Measurements from ENCODE around the gene ATP6AP1. TPM values are rescaled to one million over a fixed set of nuclear protein-coding genes. Genes with fewer than 3 reads are reported as not detected.

Gene ATP6AP1
- total RNA-seq, 2 experiments from 2014 or later: 46.9 to 51.1 TPM

DNA sequence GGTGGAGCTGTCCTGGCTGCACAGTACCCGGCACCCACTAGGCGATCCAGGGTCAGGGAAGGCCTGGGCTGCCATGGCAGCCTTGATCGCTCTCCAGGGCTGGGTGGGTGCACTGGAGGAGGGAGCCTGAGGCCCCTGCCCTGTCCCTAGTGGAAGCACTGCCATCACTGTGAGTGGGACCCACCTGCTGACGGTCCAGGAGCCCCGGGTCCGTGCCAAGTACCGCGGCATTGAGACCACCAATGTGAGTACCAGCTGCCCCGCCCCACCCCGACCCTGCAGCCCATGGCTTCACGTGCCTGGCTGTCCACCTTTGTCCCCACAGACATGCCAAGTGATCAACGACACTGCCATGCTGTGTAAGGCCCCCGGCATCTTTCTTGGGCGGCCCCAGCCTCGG, 38.4 kb downstream of the ATP6AP1 start:
- DNase-seq (no peak), ATAC-seq (ENCODE audit: low read depth) (no peak)
- Mint-ChIP-seq H3K36me3 (no peaks in the 10 kb centered on the region), H3K4me3 (no peak overlapping the region), H3K9me3 (no peaks in the 10 kb centered on the region), H3K27ac (no peak overlapping the region), H3K27me3 (no peaks in the 10 kb centered on the region), H3K4me1 (no peaks in the 10 kb centered on the region)
- POLR2A ChIA-PET: no interaction called here

DNA sequence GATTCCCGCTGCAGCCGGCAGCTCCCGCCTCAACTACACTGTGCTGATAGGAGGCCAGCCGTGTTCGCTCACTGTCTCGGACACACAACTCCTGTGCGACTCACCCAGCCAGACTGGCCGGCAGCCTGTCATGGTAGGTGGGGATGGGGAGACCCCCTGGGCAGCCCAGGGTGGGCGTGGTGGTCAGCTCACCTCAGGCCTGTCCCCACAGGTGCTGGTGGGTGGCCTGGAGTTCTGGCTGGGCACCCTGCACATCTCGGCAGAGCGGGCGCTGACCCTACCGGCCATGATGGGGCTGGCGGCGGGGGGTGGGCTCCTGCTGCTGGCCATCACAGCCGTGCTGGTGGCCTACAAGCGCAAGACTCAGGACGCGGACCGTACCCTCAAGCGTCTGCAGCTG, 39.1 kb downstream of the ATP6AP1 start:
- Mint-ChIP-seq H3K4me1 (no peaks in the 10 kb centered on the region), H3K36me3 (no peaks in the 10 kb centered on the region), H3K9me3 (no peaks in the 10 kb centered on the region), H3K27me3 (no peaks in the 10 kb centered on the region), H3K4me3 (no peak overlapping the region), H3K27ac (no peak overlapping the region)
- no peak for DNase-seq
- ATAC-seq (ENCODE audit: low read depth): no peak
- POLR2A ChIA-PET: no interaction called here

DNA sequence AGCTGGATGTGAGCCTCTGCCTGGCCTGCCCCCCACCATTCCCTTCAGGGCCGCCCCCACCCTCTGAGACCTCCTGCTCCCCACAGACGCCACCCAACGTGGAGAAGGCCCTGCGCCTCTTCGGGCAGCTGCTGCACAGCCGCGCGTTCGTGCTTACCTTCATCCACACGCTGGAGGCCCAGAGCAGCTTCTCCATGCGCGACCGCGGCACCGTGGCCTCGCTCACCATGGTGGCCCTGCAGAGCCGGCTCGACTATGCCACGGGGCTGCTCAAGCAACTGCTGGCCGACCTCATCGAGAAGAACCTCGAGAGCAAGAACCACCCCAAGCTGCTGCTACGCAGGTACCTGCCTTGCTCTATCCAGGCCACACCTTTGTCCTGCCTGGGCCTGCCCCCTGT, 39.7 kb downstream of the ATP6AP1 start:
- H3K27ac Mint-ChIP-seq: no peak overlapping the region
- H3K36me3 Mint-ChIP-seq: no peaks in the 10 kb centered on the region
- no peaks in the 10 kb centered on the region for H3K9me3 Mint-ChIP-seq
- POLR2A ChIA-PET: no interaction called here
- no peaks in the 10 kb centered on the region for H3K27me3 Mint-ChIP-seq
- DNase-seq (no peak), ATAC-seq (ENCODE audit: low read depth) (no peak)
- H3K4me1 Mint-ChIP-seq: no peaks in the 10 kb centered on the region
- H3K4me3 Mint-ChIP-seq: no peak overlapping the region

DNA sequence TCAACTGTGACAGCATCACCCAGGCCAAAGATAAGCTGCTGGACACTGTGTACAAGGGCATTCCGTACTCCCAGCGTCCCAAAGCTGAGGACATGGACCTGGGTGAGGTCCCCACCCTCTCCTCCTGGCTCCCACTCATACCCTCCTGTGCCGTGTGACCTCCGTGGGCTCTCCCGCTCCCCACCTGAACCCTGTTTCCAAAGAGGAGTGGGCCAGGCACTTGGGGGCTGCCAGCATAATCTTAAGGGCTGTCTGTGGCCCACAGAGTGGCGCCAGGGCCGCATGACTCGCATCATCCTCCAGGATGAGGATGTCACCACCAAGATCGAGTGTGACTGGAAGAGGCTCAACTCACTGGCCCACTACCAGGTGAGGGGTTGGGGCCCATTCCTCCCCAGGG, 40.6 kb downstream of the ATP6AP1 start:
- no peak for ATAC-seq (ENCODE audit: low read depth)
- POLR2A ChIA-PET: no interaction called here
- Mint-ChIP-seq H3K9me3 (no peaks in the 10 kb centered on the region), H3K27ac (no peak overlapping the region), H3K4me3 (no peak overlapping the region), H3K27me3 (no peaks in the 10 kb centered on the region), H3K36me3 (no peaks in the 10 kb centered on the region), H3K4me1 (no peaks in the 10 kb centered on the region)
- DNase-seq: no peak

DNA sequence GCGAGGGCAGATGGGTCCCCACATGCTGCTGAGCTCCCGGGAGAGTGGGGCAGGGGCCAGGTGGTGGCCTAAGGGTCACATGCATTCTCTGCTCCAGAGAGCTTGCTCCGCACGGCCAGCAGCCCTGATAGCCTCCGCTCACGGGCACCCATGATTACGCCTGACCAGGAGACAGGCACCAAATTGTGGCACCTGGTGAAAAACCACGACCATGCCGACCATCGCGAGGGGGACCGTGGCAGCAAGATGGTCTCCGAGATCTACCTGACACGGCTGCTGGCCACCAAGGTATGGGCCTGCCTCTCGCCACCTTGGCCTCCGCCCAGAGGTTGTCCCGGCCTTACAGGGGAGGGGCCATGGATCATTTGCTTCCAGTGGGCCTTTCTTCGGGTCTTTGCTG, 41.4 kb downstream of the ATP6AP1 start:
- no peaks in the 10 kb centered on the region for H3K36me3 Mint-ChIP-seq
- H3K4me3 Mint-ChIP-seq: no peak overlapping the region
- no peak for DNase-seq
- POLR2A ChIA-PET: no interaction called here
- no peaks in the 10 kb centered on the region for H3K9me3 Mint-ChIP-seq
- H3K27ac Mint-ChIP-seq: no peak overlapping the region
- no peaks in the 10 kb centered on the region for H3K27me3 Mint-ChIP-seq
- H3K4me1 Mint-ChIP-seq: no peaks in the 10 kb centered on the region
- ATAC-seq (ENCODE audit: low read depth): no peak

DNA sequence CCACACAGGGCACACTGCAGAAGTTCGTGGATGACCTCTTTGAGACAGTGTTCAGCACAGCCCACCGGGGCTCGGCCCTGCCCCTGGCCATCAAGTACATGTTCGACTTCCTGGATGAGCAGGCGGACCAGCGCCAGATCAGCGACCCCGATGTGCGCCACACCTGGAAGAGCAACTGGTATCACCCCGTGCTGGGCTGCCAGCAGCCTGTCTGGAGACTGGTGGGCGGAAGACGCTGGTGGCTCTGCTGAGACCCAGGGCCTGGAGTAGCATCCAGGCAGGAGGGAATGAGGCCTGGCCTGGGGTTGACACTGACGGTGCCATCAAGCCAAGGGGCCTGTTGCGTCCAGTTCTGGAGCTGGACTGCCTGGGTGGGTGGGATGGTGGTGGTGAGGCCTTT, 42.0 kb downstream of the ATP6AP1 start:
- POLR2A ChIA-PET: no interaction called here
- H3K4me3 Mint-ChIP-seq: no peak overlapping the region
- no peak for ATAC-seq (ENCODE audit: low read depth)

DNA sequence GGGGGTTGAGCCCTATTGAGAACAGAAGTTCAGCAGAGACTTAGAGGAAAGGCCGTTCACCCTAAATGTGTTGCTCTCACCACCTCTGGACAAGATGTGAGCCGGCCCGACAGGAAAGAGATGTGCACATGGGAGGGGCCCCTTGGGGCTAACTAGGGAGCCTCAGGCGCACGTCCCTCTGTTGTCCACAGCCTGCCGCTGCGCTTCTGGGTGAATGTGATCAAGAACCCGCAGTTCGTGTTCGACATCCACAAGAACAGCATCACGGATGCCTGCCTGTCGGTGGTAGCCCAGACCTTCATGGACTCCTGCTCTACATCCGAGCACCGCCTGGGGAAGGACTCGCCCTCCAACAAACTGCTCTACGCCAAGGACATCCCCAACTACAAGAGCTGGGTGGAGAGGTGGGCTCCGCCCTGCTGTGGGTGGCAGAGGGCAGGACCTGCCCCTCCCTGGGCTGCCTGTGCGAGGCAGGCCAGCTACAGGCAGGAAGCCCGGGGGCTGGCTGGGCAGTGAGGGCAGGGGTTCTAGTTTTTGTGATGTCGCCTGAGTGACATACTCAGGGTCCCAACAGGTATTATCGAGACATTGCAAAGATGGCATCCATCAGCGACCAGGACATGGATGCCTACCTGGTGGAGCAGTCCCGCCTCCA, 42.6 kb downstream of the ATP6AP1 start:
- Mint-ChIP-seq H3K27me3 (no peaks in the 10 kb centered on the region), H3K4me1 (no peaks in the 10 kb centered on the region), H3K4me3 (no peak overlapping the region), H3K36me3 (no peaks in the 10 kb centered on the region), H3K27ac (no peak overlapping the region), H3K9me3 (no peaks in the 10 kb centered on the region)
- POLR2A ChIA-PET: no interaction called here
- ATAC-seq (ENCODE audit: low read depth) (no peak), DNase-seq (no peak)

More for the DNA sequence above, 42.0 kb downstream of the ATP6AP1 start:
- Mint-ChIP-seq H3K27me3 (no peaks in the 10 kb centered on the region), H3K27ac (no peak overlapping the region), H3K4me1 (no peaks in the 10 kb centered on the region), H3K36me3 (no peaks in the 10 kb centered on the region), H3K9me3 (no peaks in the 10 kb centered on the region)
- DNase-seq: no peak

DNA sequence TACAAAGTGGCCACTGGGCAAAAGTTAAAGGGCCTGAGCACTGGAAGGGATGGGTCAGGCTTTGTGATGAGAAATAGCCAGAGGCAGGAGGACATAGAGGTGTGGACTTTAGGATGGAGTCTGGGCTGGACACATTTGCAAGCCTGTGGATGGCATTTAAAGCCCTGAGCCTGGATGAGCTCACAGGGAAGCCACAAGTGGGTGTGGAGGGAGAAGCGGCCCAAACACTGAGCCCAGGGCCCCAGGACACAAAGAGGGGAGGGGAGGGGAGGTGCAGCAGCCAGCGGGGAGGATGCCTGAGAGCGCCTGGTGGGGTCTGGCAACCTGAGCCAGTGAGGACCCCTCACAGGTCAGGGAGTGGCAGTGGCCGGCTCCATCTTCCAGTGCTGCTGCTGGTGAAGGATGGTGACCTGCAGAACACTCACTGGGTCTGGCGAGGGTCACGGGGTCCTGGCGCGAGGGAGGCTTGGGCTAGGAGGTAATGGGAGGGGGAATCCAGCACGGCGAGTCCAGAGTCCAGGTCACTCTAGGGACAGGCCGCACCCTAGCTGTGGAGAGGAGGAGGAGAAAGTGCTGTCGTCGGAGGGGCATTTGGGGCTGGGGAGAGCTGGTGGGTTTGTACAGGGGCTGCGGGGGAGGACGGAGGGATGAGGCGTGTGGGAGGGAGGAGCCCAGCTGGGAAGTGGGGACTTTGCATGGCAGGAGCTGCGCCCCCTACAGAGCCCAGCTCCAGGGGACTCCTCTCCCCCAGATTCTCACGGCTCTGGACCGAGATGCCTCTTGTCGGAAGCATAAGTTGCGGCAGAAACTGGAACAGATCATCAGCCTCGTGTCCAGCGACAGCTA, 43.6 kb downstream of the ATP6AP1 start:
- ATAC-seq (ENCODE audit: low read depth) (no peak), DNase-seq (no peak)
- Mint-ChIP-seq H3K27ac (no peak overlapping the region), H3K9me3 (no peaks in the 10 kb centered on the region), H3K4me1 (peaks cover 3% of the 10 kb centered on the region), H3K36me3 (no peaks in the 10 kb centered on the region), H3K27me3 (no peaks in the 10 kb centered on the region), H3K4me3 (no peak overlapping the region)
- POLR2A ChIA-PET: no interaction called here

DNA sequence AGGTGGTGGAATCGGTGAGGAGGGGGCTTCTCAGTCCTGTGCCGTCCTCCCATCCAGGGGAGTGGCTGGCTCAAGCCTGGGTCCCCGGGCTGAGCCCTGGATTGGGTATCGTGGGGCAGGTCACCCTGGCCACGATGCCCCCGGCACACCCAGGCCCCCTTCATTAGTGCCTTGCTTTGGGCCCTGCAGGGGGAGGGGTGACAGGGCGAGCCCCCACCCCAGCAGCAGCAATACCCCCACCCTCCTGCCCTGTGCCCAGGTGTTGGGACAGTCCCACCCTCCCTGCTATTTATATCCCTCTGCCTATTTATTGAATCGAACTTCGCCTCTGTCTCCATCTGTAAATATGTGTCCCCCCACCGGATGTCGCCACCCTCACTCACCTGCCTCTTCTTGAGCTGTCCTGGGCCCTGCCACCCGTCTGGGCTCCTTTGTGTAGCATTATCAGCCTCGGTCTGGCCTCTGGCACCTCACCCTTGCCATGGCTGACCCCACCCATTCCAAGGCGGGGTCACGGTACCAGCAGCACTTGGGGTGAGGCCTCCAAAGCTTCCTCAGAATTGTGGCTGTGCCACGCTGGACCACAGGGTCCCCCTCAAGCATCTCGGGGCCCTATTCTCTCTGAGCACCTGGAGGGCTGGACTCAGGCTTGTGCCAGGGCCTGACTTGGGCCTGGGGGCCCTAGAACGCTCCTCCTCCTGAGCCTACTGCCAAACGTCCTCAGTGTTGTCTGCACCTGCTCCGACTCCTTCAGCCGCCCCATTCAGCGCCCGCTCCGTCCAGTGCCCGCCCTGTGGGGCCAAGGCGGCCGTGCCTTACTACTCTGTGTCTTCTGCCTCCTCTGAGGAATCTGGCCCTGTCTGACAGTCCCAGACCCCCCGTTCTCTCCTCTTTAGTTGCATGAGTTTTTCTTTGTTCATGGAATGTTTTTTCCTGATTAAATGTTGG, 44.5 kb downstream of the ATP6AP1 start:
- Mint-ChIP-seq H3K27ac (no peak overlapping the region), H3K4me3 (no peak overlapping the region), H3K27me3 (no peaks in the 10 kb centered on the region), H3K4me1 (peaks cover 4% of the 10 kb centered on the region), H3K9me3 (no peaks in the 10 kb centered on the region), H3K36me3 (no peaks in the 10 kb centered on the region)
- POLR2A ChIA-PET: no interaction called here
- DNase-seq (no peak), ATAC-seq (ENCODE audit: low read depth) (no peak)

DNA sequence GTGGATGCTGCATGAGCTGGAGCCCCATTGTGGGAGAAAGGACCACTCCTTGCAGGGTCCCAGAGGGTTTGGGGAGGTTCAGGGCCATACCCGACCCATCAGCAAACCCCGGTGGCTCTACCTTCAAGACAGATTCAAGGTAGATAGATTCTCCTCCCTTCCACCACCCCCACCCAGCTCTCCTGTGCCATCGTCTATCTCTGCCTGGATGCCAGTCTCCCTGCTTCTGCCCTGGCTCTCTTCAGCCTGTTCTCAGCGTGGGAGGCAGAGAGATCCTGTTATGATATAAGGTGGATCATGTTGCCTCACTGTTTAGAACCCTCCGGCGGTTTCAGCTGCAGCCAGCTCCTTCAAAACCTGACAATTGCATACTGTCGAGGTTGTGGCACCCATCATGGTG, 45.2 kb downstream of the ATP6AP1 start:
- H3K4me1 Mint-ChIP-seq: peaks cover 4% of the 10 kb centered on the region
- POLR2A ChIA-PET: no interaction called here
- H3K27ac Mint-ChIP-seq: no peak overlapping the region
- DNase-seq: no peak
- ATAC-seq (ENCODE audit: low read depth): no peak
- H3K9me3 Mint-ChIP-seq: no peaks in the 10 kb centered on the region
- H3K4me3 Mint-ChIP-seq: no peak overlapping the region
- no peaks in the 10 kb centered on the region for H3K27me3 Mint-ChIP-seq
- no peaks in the 10 kb centered on the region for H3K36me3 Mint-ChIP-seq

DNA sequence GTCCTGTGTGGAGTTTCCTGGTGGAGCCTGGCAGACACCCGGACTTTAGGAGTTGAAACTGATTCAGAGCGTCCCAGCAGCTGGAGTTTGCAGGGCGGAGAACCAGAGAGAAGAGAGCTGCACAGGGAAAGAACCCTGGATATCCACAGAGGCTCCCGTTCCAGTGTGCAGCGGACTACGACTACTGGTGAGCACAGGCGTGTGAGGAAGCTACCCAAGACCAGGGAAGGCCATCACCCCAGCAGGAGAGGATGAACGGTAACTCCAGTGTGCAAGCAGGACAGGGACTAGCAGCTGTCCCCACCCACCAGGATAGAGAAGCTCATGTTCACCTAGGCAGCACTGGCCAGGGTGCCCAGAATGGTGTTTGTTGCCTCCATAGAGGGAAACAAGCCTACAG, 48.3 kb downstream of the ATP6AP1 start:
- Mint-ChIP-seq H3K27ac (peak overlapping the region; percentile 48), H3K36me3 (no peaks in the 10 kb centered on the region), H3K27me3 (no peaks in the 10 kb centered on the region), H3K4me3 (no peak overlapping the region), H3K4me1 (peaks cover 8% of the 10 kb centered on the region), H3K9me3 (no peaks in the 10 kb centered on the region)
- DNase-seq (no peak), ATAC-seq (ENCODE audit: low read depth) (no peak)
- POLR2A ChIA-PET: interaction anchor here (0.6 to 3.9 kb wide), 10 partner anchors 10 to 77 kb away, joined by 3 to 15 read pairs (median 3); partner anchors contain the start of genes SLC10A3 and UBL4A

DNA sequence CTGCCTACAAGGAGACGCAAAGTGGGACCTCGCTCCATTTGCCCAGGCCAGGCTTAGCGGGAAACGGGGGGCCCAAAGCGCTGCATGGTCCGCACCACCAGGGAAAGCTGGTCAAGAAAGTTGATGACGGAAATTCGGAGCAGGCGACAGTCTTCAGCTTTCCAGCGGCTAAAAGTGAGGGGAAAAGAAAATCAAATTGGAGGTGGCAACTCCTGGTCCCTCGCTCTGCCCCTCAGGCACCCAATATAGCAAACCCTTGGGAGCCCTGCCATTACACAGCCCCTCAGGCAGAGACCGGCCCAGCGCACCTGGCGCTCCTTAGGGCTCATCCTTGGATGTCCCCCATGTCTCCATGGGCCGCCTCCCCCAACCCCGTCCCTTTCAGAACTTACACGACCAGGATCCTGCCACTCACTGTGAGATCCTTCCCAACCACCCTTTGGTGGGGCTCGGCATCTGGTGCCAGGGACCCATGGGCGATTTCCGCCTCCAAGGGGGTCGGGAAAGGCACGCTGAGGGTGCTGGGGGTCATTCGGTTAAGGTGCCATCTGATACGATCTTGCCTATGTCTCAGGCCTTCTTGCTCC, 49.5 kb downstream of the ATP6AP1 start:
- POLR2A ChIA-PET: interaction anchor here (1.0 to 3.9 kb wide), 5 partner anchors 9 to 80 kb away, joined by 3 to 15 read pairs (median 4); partner anchors contain the start of genes SLC10A3 and UBL4A
- Mint-ChIP-seq H3K27me3 (no peaks in the 10 kb centered on the region), H3K27ac (peak overlapping the region; percentile 77), H3K36me3 (no peaks in the 10 kb centered on the region), H3K4me1 (peaks cover 8% of the 10 kb centered on the region), H3K4me3 (peak overlapping the region; percentile 85), H3K9me3 (no peaks in the 10 kb centered on the region)
- DNase-seq (no peak), ATAC-seq (ENCODE audit: low read depth) (no peak)
